OCI-M1 (cell line): ENCODE results near the gene CFAP99.

ENCODE experiments used
- DNase-seq: peaks from one replicate; lab custom pipeline; 2025; lab: John Stamatoyannopoulos, UW

The CFAP99 gene

DNA sequence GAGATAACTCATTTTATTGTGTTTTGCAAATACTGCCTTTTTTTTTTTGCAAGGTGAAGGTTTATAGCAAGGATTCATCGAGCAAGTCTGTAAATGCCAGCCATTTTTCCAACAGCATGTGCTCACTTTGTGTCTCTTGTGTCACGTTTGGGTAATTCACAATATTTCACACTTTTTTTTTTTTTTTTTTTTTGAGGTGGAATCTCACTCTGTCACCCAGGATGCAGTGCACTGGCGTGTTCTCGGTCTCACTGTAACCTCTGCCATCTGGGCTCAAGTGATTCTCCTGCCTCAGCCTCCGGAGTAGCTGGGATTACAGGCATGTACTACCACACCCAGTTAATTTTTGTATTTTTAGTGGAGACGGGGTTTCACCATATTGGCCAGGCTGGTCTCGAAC lies 52.0 kb downstream of the CFAP99 start:
- DNase-seq, result no peak

DNA sequence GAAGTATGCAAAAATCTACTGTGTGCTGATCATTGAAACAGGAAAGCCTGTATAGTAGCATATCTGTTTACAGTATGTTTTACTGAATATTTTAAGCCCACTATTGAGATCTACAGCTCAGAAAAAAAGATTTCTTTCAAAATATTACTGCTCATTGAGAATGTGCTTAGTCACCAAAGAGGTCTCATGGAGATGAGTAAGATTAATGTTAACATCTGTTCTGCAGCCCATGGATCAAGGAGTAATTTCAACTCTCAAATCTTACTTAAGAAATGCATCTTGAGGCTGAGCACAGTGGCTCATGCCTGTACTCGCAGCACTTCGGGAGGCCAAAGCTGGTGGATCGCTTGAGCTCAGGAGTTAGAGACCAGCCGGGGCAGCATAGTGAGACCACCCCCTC lies 53.4 kb downstream of the CFAP99 start:
- DNase-seq, result no peak

DNA sequence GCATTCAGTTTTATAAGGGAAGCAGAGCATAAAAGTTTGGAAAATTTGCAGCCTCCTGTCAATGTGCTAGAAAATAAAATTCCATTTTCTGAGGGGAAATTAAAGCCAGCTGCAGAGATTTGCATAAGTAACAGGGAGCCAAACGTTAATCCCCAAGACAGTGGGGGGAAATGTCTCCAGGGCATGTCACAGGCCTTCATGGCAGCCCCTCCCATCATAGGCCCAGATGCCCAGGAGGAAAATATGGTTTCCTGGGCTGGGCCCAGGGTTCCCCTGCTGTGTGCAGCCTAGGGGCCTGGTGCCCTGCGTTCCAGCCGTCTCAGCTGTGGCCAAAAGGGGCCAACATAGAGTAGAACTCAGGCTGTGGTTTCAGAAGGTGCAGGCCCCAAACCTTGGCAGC lies 59.5 kb downstream of the CFAP99 start:
- DNase-seq, result no peak

DNA sequence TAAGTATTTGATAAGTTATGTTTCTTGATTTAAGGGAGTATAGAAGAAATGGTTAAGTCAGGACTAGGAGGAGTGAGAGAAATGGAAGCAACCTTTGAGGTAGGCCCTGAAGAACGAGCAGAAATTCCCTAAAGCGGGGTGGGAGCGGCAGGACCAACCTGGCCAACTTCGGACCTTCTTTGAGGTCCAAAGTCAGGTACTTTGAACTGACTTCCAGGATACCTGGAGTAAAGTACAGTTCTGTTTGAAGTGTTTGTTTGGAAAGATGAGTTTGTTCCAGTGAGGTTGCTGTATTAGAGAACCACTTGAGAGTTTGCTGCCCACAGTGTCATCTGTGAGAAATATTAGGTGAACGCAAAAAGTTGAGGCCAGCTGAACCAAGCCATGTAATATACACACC lies 61.9 kb downstream of the CFAP99 start:
- DNase-seq, result no peak

DNA sequence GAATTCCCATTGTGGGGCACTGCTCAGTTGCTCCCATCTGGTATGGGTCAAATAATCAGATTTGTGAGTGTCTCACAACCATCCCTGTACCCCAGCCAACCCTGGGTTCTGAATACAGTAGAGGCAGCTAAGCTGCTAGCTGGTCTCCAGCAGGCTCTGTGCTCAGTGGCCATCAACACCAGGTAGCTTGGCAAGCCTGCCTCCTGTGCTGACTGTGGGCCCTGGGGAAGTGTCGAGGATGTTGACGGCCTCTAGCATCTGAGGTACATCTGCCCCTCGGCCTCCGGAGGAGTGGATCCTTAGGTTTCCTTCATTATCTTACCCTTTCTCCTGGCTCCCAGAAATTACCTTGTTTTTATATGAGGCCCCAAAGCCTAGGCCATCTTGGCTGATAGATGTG lies 63.4 kb downstream of the CFAP99 start:
- no peak for DNase-seq

DNA sequence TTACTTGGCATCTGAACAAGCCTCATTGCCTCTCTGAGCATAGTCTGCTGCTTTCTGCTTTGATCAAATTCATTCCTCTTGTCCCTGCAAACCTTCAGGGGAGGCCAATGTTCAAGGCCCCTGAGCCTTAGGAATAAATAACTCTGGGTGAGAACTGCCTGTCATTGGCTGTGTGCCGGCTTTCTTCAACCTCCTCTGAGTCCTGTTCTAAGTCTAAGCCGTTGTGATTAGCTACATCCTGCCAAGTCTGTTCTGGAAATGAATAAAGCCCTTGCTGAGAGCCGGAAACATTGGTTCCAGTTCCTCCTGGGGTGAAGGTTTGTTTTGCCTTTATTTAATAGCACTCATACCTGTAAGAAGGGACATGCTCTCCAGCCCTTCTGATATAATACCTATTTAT lies 63.9 kb downstream of the CFAP99 start:
- DNase-seq, result no peak

DNA sequence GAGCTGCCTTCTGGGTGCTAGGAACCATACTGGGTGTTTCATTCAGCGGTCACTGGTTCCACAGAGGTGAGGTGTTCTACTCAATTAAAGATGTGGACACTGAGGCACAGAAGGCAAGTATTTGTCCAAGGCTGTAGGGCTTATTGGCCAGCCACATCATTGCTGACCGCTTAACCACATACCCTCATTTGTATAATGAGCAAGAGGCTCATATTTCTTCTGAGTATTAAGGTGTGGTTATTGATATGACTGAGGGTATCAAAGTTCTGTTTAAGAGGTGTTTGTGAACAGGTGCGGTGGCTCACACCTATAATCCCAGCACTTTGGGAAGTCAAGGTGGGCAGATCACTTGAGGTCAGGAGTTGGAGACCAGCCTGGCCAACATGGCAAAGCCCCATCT lies 64.5 kb downstream of the CFAP99 start:
- DNase-seq, result no peak

DNA sequence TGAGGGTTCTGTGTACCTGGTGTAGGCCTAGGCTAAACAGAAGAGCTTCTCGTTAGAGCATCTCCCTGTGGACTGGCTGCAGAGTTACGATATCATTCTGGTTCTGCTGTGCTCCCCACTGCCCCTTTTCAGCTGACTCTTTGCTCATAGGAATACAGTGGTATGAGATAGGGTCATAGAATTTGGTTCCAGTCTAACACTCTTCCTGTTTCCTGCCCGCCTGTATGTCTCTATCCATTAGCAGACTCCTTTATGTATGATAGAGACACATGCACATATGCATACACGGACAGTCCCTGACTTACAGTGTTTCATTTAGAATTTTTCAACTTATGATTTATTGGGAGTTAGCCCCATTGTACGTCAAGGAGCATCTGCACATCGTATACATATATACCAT lies 65.4 kb downstream of the CFAP99 start:
- DNase-seq, result no peak

DNA sequence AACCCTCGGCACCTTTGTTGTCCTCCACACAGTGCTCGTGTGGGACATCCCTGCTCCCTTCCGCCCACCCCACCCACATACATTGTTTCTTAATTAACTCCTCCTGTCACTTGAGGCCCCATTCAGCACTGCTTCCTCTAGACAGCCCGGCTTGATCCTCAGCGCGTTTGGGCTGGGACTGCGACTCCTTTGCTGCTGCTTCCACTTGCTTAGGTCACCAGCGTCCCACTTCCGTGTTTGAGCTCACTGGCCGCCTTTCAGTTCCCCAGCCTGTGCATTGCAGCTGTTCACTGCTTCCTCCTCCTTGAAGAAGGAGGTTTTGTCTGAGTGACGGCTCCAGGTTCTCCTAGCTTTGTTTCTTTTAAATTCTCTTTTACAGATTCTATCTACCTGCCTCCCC lies 66.2 kb downstream of the CFAP99 start:
- no peak for DNase-seq

DNA sequence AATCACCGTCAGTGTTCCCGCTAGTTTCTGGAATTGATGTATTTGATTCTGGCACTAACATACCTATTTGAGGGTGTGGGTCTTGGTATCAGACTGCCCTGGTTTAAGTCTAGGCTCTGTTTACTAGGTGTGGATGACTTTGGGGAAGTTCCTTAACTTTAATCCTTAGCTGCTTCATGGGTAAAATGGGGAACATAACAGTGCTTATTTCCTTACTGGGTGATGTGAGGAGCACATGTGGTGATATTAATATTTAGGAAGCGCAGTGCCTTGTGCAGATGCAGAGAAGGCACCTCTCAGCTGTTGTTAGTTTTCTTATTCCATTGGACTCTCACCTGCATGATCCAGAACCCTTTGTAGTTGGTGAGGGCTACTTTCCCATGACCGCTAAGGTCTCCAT lies 67.2 kb downstream of the CFAP99 start:
- no peak for DNase-seq

DNA sequence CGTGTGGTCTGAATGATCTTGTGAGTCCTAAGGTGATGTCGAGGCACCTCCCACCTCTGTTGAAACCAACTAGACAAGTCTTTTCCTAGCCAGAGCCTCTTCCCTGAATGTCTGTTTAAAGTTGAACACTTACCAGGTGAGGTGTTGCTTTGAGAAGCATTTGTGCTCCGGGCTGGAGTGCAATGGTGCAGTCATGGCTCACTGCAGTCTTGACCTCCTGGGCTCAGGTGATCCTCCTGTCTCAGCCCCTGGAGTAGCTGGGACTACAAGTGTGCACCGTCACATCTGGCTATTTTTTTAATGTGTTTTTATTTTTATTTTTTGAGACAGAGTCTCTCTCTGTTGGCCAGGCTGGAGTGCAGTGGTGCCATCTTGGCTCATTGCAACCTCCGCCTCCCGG lies 68.2 kb downstream of the CFAP99 start:
- DNase-seq, result no peak

DNA sequence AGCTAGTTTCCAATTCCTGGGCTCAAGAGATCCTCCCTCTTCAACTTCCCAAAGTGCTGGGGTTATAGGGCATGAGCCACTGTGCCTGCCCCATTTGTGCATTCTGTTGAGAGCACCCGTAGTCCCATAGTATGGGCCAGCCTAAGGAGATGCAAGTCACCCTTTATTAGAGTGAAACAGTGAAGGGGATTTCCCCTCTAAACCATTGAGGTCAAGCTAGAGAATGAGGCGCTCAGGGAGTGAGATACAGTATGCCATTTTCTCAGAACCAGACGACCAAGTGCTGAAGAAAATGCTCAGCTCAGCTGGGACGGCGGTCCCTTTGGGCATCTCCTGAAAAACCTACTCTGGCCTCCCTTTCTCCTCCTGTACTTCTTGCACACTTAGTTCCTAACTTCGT lies 68.9 kb downstream of the CFAP99 start:
- no peak for DNase-seq

DNA sequence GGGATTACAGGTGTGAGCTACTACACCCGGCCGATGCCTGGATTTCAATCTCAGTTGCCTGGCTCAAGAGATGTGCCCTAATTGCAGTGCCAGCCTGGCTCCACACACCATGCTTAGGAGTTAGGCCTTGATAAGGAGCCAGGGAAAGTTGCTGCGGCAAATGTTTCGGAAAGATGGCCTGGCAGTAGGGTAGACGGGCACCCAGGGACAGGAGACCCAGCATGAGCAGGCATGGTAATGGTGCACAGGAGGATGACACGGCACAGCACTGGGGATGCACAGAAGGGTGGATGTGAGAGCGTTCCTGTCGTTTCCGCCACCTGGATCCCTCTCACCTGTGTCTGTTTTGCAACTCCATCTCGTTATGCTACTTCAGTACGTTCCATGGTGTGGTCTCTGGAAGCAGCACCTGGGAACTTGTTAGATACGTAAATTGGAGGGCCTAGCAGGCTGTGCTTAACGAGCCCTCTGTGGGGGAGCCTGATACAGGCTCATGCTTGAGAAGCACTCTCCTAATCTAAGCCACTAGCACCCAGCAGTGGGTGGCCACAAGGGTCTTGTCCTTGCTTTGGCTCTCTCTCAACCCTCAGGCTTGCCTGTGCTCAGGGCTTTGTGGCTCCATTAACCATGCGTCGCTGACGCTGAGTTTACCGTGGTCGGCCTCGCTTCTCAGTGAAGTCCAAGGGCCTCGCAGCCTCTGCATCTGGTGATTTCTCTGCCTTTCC lies 70.5 kb downstream of the CFAP99 start:
- DNase-seq, result no peak

DNA sequence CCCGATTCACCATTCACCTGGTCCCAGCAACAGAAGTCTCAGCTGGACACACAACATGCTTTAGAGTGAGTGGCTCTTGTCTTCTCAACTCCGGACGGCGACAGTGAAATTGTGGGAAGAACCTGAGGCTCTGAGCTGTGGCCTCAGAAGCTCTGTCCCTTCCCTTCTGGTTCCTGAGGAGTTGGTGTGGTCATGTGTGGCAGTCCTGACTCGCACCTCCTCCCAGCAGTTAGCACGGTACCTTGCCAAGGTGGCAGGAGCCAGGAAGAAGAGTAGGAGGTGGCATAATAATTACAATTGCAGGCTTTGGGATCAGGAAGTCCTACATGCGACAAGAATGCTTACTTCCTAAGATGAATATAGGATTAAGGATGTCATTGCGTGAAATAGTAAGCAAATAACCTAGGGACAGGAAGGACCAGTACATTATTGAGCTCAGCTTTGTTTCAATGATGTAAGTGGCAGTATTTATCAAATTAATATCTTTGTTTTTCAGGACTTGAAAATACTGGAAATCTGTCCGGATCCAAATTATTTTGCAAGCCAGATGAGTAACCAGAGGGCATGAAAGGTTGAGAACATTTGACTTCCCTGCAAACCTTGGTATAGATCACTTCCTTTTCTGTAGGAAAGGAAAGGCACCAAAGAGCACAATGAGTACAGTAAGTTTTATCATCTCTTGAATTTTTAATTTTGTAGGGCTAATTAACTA lies 71.2 kb downstream of the CFAP99 start:
- no peak for DNase-seq

DNA sequence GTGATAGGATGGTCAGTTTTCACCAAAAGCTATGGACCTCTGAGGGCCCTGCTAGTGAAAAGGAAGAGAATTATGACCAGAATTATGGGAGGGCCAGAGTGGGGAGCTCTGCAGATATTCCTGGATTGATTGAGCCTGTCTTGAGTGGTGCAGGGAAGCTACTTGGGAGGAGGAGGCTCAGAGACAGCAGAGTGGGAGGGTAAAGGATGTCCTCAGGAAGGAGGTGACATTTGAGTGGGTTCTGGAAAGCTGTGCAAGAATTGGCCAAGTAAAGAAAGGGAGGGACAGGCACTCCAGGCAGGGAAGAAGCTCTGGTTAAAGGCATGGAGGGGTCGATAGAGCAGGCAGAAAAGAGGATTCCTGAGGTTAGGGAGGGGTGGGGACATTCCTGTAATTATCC lies 74.2 kb downstream of the CFAP99 start:
- no peak for DNase-seq

DNA sequence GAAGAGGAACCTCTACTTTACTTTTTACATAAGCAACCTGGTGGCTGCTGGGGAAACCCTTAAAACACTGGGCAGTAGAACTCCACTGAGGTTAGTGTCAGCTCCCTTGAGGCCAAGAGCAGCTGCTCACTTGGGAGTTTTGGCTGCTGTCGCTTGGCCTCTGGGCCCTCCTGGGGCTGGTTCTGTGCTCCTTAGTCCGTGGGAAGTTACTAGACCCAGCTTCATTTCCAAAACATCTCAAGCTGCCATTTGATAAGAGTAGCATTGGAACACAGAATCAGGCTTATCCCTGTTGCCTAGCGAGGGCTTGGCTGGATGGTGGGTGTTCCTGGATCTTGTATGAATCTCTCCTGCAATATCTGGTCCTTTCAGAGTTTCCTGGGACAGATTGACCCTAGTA lies 76.2 kb downstream of the CFAP99 start:
- DNase-seq, result no peak

DNA sequence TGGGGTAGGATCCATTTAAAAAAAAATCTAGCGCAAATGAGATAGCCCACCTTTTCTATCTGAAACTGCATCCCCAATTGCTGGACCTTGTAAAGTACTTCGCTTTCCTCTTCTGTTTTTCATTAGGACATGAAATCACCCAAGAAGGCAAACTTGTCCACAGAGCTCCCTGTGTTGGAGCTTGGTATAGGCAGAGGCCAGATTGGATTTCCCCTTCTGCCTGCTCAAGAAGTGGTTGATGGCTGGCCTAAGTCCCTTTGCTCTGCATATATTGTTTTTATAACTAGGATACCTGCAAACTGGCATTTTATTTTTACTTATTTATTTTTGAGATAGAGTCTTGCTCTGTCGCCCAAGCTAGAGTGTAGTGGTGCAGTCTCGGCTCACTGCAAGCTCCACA lies 78.6 kb downstream of the CFAP99 start:
- no peak for DNase-seq

DNA sequence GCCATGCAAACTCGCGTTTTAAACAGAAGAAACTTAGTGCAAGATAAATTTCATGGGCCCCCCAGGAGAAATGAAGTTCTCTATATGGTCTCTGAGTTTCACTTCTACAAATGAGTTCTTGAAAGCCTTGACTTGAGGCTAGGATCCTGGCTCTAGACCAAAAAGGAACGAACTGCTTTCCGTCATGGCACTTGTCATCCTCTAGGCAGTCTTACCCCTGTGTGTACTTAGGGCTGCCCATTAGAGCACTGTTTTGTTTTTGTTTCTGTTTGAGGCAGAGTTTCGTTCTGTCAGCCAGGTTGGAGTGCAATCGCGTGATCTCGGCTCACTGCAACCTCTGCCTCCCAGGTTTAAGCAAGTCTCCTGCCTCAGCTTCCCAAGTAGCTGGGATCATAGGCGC lies 79.2 kb downstream of the CFAP99 start:
- DNase-seq, result no peak

DNA sequence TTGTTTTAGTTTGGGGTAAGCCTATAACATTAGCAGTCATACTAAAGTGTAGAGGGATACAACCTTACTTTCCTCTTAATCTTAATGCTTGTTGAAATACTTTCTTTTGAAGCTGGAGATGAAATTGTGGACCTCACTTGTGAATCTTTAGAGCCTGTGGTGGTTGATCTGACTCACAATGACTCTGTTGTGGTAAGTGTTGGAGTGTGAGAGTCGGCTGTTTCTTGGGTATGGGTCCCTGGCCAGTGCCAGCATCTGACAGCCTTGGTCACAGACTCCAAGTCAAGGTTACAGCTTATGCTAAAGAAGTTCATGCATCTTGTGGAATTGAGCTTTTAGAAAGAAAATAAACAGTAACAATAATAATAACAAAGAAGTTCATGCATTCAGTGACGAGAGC lies 81.8 kb downstream of the CFAP99 start:
- DNase-seq, result no peak

DNA sequence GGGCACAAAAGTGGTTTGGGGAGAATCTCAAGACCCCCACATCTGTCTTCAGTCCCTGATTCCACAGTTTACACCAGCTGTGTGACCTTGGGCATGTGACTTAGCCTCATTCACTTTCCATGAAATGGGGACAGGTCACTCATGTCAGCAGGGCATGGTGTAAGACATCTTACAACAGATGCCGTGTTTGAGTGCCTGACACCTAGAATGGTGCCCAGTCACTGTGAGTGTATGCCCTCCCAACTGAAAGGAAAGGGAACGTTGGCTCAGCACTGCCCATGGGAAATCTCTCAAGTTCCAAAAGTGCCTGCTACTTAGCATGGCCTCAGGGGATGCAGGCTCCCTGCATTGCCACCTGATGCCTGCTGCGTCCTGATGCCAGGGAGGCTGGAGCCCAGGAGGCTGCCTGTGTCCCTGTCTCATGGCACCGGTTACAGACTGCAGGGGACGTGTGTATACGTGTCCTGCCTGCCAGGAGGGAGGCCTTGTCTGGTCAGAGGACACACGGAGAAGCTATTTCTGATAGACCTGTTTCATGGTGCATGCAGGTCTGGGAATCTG lies 82.4 kb downstream of the CFAP99 start:
- DNase-seq, result no peak

DNA sequence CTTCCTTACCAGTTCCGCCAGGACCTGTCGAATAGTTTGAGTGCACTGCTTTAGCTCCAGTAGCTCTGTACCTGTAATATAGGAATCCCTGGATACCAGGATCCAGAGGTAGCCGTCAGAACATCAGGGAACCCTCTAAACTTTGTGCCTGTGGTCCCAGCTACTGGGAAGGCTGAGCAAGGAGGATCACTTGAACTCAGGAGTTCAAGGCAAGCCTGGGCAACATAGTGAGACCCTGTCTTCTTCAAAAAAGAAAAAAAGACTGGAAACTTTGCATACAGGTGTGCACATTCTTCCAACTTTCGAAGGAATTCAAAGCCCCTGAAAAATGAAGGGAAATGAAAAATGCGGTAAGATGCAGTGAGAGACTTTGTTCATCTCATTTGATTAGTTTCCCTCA lies 85.1 kb downstream of the CFAP99 start:
- DNase-seq, result no peak

DNA sequence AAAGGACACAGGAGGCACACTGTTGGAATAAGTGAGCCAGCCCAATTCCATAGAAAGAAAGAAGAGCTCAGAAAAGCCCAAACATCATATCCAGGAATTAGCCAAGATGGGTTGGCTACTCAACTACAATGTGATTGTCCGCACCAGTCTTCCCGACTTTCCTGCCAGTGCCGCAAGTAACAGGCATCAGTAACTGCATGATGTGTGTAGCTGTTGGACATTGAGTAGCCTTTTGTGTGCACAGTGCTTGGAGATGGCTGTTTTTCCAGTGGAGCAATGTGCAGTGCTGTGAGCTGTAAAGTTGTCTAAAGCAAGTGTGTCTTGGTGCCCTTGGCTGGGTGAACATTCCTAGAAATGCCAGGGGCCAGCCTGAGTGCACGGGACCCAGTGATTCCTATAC lies 88.5 kb downstream of the CFAP99 start:
- DNase-seq, result no peak

DNA sequence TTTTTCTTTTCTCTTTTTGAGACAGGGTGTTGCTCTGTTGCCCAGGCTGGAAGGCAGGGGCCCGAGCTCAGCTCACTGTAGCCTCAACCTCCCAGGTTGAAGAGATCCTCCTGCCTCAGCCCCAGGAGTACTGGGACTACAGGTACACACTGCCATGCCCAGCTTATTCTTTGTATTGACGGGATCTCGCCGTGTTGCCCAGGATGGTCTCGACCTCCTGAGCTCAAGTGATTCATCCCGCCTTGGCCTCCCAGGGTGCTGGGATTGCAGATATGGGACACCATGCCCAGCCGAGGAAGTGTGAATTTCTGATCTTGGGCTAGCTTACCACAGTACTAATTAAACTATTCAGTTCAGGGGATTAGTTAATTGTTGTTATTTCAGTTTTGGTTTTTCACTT lies 89.1 kb downstream of the CFAP99 start:
- no peak for DNase-seq
